ENCODE measurements around the gene RBMS3. TPM values are rescaled to one million over a fixed set of nuclear protein-coding genes. Genes with fewer than 3 reads are reported as not detected.

The RBMS3 gene
- total and polyA plus RNA-seq, 2 donors (not counting 1 experiment from before 2014, with no cell fraction given): 26.9 to 68.4 TPM

GRCh38 chr3:29977360-29977759, 696.5 kb downstream of the RBMS3 start:
- no peak overlapping the region for H3K9ac ChIP-seq (ENCODE audit: insufficient read depth, low read length)
- H3K4me1 ChIP-seq (ENCODE audit: control insufficient read depth, extremely low read depth, insufficient read depth, low read length): no peaks in the 10 kb centered on the region
- no peak overlapping the region for H3K4me3 ChIP-seq (replicated peaks in 1 of 4; ENCODE audit: control extremely low read depth in 1 of 4, insufficient read depth in 1 of 4, low read depth in 3 of 4, low read length in 4 of 4)
- no peak for TF ChIP-seq CTCF (conservative IDR thresholded peaks at IDR 0.05 in 1 of 2, IDR thresholded peaks at IDR 0.05 in 1 of 2; ENCODE audit: low read depth in 1 of 2, low read length in 2 of 2)
- no peak for TF ChIP-seq EZH2 (IDR thresholded peaks at IDR 0.05; ENCODE audit: low read length, missing control alignments)
- H3K27me3 ChIP-seq (ENCODE audit: control insufficient read depth, insufficient read depth, low read length): no peaks in the 10 kb centered on the region
- H3K9me3 ChIP-seq (ENCODE audit: control insufficient read depth, insufficient read depth, low read depth, low read length): no peaks in the 10 kb centered on the region
- H3K4me2 ChIP-seq (ENCODE audit: extremely low read depth, insufficient read depth, low read length): no peak overlapping the region
- peak in 1 of 2 donors; percentile 72 for DNase-seq (ENCODE audit: low read depth in 2 of 2)
- H3K27ac ChIP-seq (ENCODE audit: insufficient read depth, low read length): no peak overlapping the region
- H3K79me2 ChIP-seq (ENCODE audit: control insufficient read depth, insufficient read depth, low read length): no peaks in the 10 kb centered on the region
- H3K36me3 ChIP-seq (ENCODE audit: control insufficient read depth, insufficient read depth, low read length): no peaks in the 10 kb centered on the region
- H4K20me1 ChIP-seq (ENCODE audit: control insufficient read depth, extremely low read depth, insufficient read depth, low read length): no peaks in the 10 kb centered on the region
- H2AFZ ChIP-seq (ENCODE audit: low read length): no peak overlapping the region

GRCh38 chr3:29978036-29978435, 697.2 kb downstream of the RBMS3 start:
- H3K9me3 ChIP-seq (ENCODE audit: control insufficient read depth, insufficient read depth, low read depth, low read length): no peaks in the 10 kb centered on the region
- H3K4me1 ChIP-seq (ENCODE audit: control insufficient read depth, extremely low read depth, insufficient read depth, low read length): no peaks in the 10 kb centered on the region
- no peaks in the 10 kb centered on the region for H3K27me3 ChIP-seq (ENCODE audit: control insufficient read depth, insufficient read depth, low read length)
- H3K9ac ChIP-seq (ENCODE audit: insufficient read depth, low read length): no peak overlapping the region
- H2AFZ ChIP-seq (ENCODE audit: low read length): no peak overlapping the region
- no peak overlapping the region for H3K4me2 ChIP-seq (ENCODE audit: extremely low read depth, insufficient read depth, low read length)
- no peak overlapping the region for H3K27ac ChIP-seq (ENCODE audit: insufficient read depth, low read length)
- peak in 1 of 2 donors; percentile 32 for DNase-seq (ENCODE audit: low read depth in 2 of 2)
- no peaks in the 10 kb centered on the region for H4K20me1 ChIP-seq (ENCODE audit: control insufficient read depth, extremely low read depth, insufficient read depth, low read length)
- TF ChIP-seq EZH2 (IDR thresholded peaks at IDR 0.05; ENCODE audit: low read length, missing control alignments): no peak
- no peak for TF ChIP-seq CTCF (conservative IDR thresholded peaks at IDR 0.05 in 1 of 2, IDR thresholded peaks at IDR 0.05 in 1 of 2; ENCODE audit: low read depth in 1 of 2, low read length in 2 of 2)
- no peaks in the 10 kb centered on the region for H3K79me2 ChIP-seq (ENCODE audit: control insufficient read depth, insufficient read depth, low read length)
- H3K4me3 ChIP-seq (replicated peaks in 1 of 4; ENCODE audit: control extremely low read depth in 1 of 4, insufficient read depth in 1 of 4, low read depth in 3 of 4, low read length in 4 of 4): no peak overlapping the region
- no peaks in the 10 kb centered on the region for H3K36me3 ChIP-seq (ENCODE audit: control insufficient read depth, insufficient read depth, low read length)

GRCh38 chr3:29991198-29991597, 710.3 kb downstream of the RBMS3 start:
- Histone ChIP-seq H3K9ac (ENCODE audit: insufficient read depth, low read length) (no peak overlapping the region), H3K4me3 (replicated peaks in 1 of 4; ENCODE audit: control extremely low read depth in 1 of 4, insufficient read depth in 1 of 4, low read depth in 3 of 4, low read length in 4 of 4) (no peak overlapping the region), H3K4me2 (ENCODE audit: extremely low read depth, insufficient read depth, low read length) (no peak overlapping the region), H3K27me3 (ENCODE audit: control insufficient read depth, insufficient read depth, low read length) (no peaks in the 10 kb centered on the region), H3K9me3 (ENCODE audit: control insufficient read depth, insufficient read depth, low read depth, low read length) (no peaks in the 10 kb centered on the region), H3K4me1 (ENCODE audit: control insufficient read depth, extremely low read depth, insufficient read depth, low read length) (no peaks in the 10 kb centered on the region), H3K27ac (ENCODE audit: insufficient read depth, low read length) (no peak overlapping the region), H3K36me3 (ENCODE audit: control insufficient read depth, insufficient read depth, low read length) (no peaks in the 10 kb centered on the region), H4K20me1 (ENCODE audit: control insufficient read depth, extremely low read depth, insufficient read depth, low read length) (no peaks in the 10 kb centered on the region), H3K79me2 (ENCODE audit: control insufficient read depth, insufficient read depth, low read length) (no peaks in the 10 kb centered on the region), H2AFZ (ENCODE audit: low read length) (no peak overlapping the region)
- TF ChIP-seq EZH2 (IDR thresholded peaks at IDR 0.05; ENCODE audit: low read length, missing control alignments) (no peak), CTCF (conservative IDR thresholded peaks at IDR 0.05 in 1 of 2, IDR thresholded peaks at IDR 0.05 in 1 of 2; ENCODE audit: low read depth in 1 of 2, low read length in 2 of 2) (no peak)
- DNase-seq (ENCODE audit: low read depth in 2 of 2): no peak
